ENCODE results near the gene YIPF5.
A peak's percentile ranks its signal among the peaks of the same experiment; 100 is the strongest.

DNA sequence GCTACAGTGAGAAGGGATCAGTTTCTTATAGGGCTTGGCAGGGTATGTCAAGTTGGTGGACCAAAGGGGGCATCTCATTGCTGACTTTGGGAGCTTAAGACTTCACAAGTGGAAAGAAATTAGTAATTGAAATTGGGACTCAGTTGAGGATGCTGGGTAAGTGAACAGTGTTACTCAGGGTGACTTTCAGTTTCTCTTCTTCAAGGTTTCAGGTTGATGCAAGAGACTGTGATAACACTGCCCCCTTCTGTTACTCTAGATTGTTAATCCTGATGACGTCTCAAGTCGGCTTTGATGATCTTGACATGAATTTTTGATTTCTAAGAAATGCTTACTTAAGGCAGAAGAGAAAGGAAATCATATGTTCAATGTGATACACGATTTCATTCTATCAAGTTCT, 21.5 kb upstream of the YIPF5 start:
- TF ChIP-seq CTCF (IDR thresholded peaks at IDR 0.05) (peak; percentile 61), EZH2 (IDR thresholded peaks at IDR 0.05) (no peak), EZH2phosphoT487 (IDR thresholded peaks at IDR 0.05) (no peak)

All from neural progenitor cell (in vitro differentiated cells).